K562 (cell line): Measurements from ENCODE around the gene HIP1R. TPM values are rescaled to one million over a fixed set of nuclear protein-coding genes. Genes with fewer than 3 reads are reported as not detected.

Experiments used
- ARID3A ChIP-seq: IDR thresholded peaks from 2 replicates; pipeline ENCODE4 v1.6.1; 2012; ENCODE audit warnings: low read depth, low read length, improper control_type of control experiment, borderline replicate concordance
- DPF2 ChIP-seq: fragments of 450-650 bp; IDR thresholded peaks from 2 replicates; pipeline ENCODE4 v1.6.1; 2016
- ESRRA ChIP-seq: fragments of 450-650 bp; IDR thresholded peaks from 2 replicates; pipeline ENCODE4 v1.6.1; 2014; ENCODE audit warnings: low read depth, mild to moderate bottlenecking, moderate library complexity, borderline replicate concordance
- GABPA ChIP-seq: fragments of 200-800 bp; sonication (Bioruptor generic); conservative IDR thresholded peaks from 2 replicates; pipeline ENCODE4 v1.6.1; 2016; ENCODE audit warnings: low read depth, missing genetic modification characterization, missing compliant biosample characterization
- HDGF ChIP-seq: fragments of 450-650 bp; IDR thresholded peaks from 2 replicates; pipeline ENCODE4 v1.6.1; 2016
- HNRNPH1 ChIP-seq: fragments of 200-400 bp; formaldehyde crosslinking; optimal IDR thresholded peaks from 2 replicates; pipeline ENCODE3; 2017; ENCODE audit warnings: low read depth, mild to moderate bottlenecking, low read length, moderate library complexity
- KDM5B ChIP-seq: fragments of 200-600 bp; sonication (generic); IDR thresholded peaks from 2 replicates; pipeline ENCODE4 v1.6.1; 2012; ENCODE audit warnings: low read depth, mild to moderate bottlenecking, moderate library complexity, low read length, control low read depth, inconsistent platforms; ENCODE audit not compliant: insufficient replicate concordance
- KLF16 ChIP-seq: IDR thresholded peaks from 2 replicates; pipeline ENCODE4 v1.6.1; 2016; ENCODE audit warnings: antibody characterized with exemption
- POLR2A ChIP-seq: fragments of 450-650 bp; conservative IDR thresholded peaks from 2 replicates; pipeline ENCODE4 v1.6.1; 2016
- RBM17 ChIP-seq: fragments of 200-400 bp; formaldehyde crosslinking; IDR thresholded peaks from 2 replicates; pipeline ENCODE4 v1.6.1; 2017; ENCODE audit warnings: low read depth, mild to moderate bottlenecking, low read length, borderline replicate concordance
- RCOR1 ChIP-seq, 2 experiments: IDR thresholded peaks; 2 replicates each; pipeline ENCODE4 v1.6.1; 2012; ENCODE audit warnings: low read depth in 2 of 2, low read length in 2 of 2, borderline replicate concordance in 1 of 2, improper control_type of control experiment in 1 of 2
- RFX7 ChIP-seq: fragments of 250-450 bp; sonication (Bioruptor Pico); IDR thresholded peaks from 2 replicates; pipeline ENCODE4 v1.5.1; 2021; ENCODE audit warnings: mild to moderate bottlenecking
- RNF2 ChIP-seq: sonication (generic); IDR thresholded peaks from 2 replicates; pipeline ENCODE4 v1.6.1; 2016
- SAFB ChIP-seq: fragments of 200-400 bp; formaldehyde crosslinking; IDR thresholded peaks from 2 replicates; pipeline ENCODE4 v1.6.1; 2017; ENCODE audit warnings: low read depth, low read length, borderline replicate concordance
- SAP30 ChIP-seq: fragments of 200-600 bp; sonication (generic); IDR thresholded peaks from 2 replicates; pipeline ENCODE4 v1.6.1; 2012; ENCODE audit warnings: borderline replicate concordance, low read depth, mild to moderate bottlenecking, moderate library complexity, low read length, control low read depth, inconsistent platforms; ENCODE audit not compliant: insufficient read depth, poor library complexity, severe bottlenecking
- SLC30A9 ChIP-seq: fragments of 250-450 bp; sonication (Bioruptor Pico); IDR thresholded peaks from 2 replicates; pipeline ENCODE4 v1.8.0; 2022; ENCODE audit warnings: mild to moderate bottlenecking, moderate library complexity
- SMAD4 ChIP-seq: fragments of 250-450 bp; sonication (Bioruptor Pico); conservative IDR thresholded peaks from 2 replicates; pipeline ENCODE4 v1.8.0; 2021; ENCODE audit warnings: inconsistent platforms, mild to moderate bottlenecking, moderate library complexity
- SREBF2 ChIP-seq: sonication (generic); formaldehyde crosslinking; IDR thresholded peaks from 2 replicates; pipeline ENCODE4 v1.4.0; 2020; ENCODE audit warnings: mild to moderate bottlenecking, missing genetic modification reagents
- SRSF1 ChIP-seq: fragments of 200-400 bp; formaldehyde crosslinking; IDR thresholded peaks from 2 replicates; pipeline ENCODE4 v1.6.1; 2017; ENCODE audit warnings: mild to moderate bottlenecking, low read depth, low read length, moderate library complexity
- TEAD4 ChIP-seq, 2 experiments: sonication (generic) in 1 of 2; formaldehyde crosslinking in 1 of 2; IDR thresholded peaks; 2 replicates each; pipeline versions ENCODE4 v1.6.1 to v1.8.0; 2012 to 2022; ENCODE audit warnings: borderline replicate concordance in 1 of 2, inconsistent platforms in 1 of 2, low read length in 1 of 2, mild to moderate bottlenecking in 1 of 2, missing genetic modification reagents in 1 of 2
- XRCC3 ChIP-seq: fragments of 450-650 bp; IDR thresholded peaks from 2 replicates; pipeline ENCODE4 v1.6.1; 2017; ENCODE audit warnings: mild to moderate bottlenecking, moderate library complexity
- polyA plus RNA-seq, 8 experiments: library from polyadenylated mRNA; depleted of rRNA in 4 of 8; stranded (reverse) in 5 of 8; unstranded in 3 of 8; fragments of >200 nt; fragmentation: Nextera tagmentation in 2 of 8; fragmentation: Illumina TruSeq in 1 of 8; extraction: Ambion mirVana in 2 of 8; extraction: Trizol in 1 of 8; gene quantifications; 2 replicates each; pipeline versions ENCODE4 v1.2.1 to v1.2.3, GENCODE V29; 2011 to 2014; ENCODE audit warnings: inconsistent platforms in 1 of 8, missing spikeins in 1 of 8
- total RNA-seq, 7 experiments: library from RNA; depleted of rRNA in 6 of 7; stranded (reverse); fragments of >200 nt in 6 of 7; fragmentation: Illumina TruSeq in 2 of 7; extraction: Trizol in 2 of 7; gene quantifications; 2 replicates each; pipeline versions ENCODE4 v1.2.1 to v1.2.3, GENCODE V29; 2011 to 2021; ENCODE audit warnings: low replicate concordance in 1 of 7
- TF ChIP-seq, protein P1 (sequence below), 2 experiments: IDR thresholded peaks; 2 replicates each; pipeline ENCODE4 v1.6.1; 2012; ENCODE audit warnings: improper control_type of control experiment in 2 of 2, low read depth in 2 of 2, low read length in 2 of 2, borderline replicate concordance in 1 of 2

The HIP1R gene
- total and polyA plus RNA-seq, 9 of the 15 experiments (the other 6 are each of a cell fraction or from before 2014, with no cell fraction given), result 0.15 to 31.0 (median 14.2) TPM

DNA sequence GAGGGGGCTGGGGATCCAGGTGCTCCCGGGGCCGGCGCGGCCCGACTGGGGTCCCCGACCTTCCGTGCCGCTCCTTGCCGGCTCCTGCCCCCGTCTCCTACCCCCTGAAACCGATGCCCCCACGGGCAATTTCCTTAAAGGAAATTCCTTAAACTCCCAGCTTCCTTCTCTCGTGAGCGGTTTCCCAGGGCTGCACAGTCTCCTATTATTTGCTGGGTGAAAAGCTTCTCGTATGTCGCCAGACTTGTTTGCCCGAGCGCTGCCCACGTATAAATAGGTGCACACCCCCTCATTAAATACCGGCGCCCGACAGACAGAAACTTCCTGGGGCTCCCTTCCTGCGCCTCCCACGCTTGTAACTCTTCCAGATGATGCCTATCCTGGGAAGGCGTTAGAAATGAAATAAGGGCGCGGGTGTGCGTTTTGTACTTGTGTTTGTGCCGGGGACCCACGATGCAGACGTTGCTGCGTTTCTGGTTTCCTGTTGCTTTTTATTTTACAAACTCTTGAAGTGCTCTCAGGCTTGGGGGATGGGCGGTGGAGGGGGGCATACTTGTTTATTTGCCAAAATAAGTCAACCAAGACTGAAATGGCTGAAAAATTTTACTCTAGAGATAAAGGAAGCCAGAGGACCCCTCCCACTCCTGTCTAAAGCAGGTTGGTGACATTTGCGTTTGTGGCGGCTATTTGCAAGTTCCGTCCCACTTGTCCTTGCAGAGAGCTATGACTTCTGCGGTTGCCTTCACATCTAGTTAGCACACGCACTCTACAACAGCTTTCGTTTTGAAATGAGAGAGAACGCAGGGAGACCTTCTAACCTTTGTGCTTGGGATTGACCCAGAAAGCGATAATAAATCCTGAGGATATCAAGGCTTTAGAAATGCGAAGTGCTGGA is 1.0 kb downstream of the HIP1R start (continued):
- TF ChIP-seq RBM17 (no peak), RCOR1 (IDR thresholded peaks at IDR 0.05; ENCODE audit: borderline replicate concordance in 1 of 2, low read depth in 2 of 2, low read length in 2 of 2) (0 out of 4 replicates have a peak, but pooled peaks of 1 of the 2 experiments have one; percentile 2), DPF2 (0 out of 2 replicates have a peak, but pooled peaks have one; percentile 44), POLR2A (no peak), SLC30A9 (CRISPR knock-in tag) (no peak), SMAD4 (CRISPR knock-in tag) (0 out of 2 replicates have a peak, but pooled peaks have one; percentile 13), SRSF1 (no peak), ESRRA (peak; percentile 56), HDGF (no peak), HNRNPH1 (no peak), RNF2 (no peak), SAP30 (peak; percentile 51), GABPA (tag) (peak; percentile 60), ARID3A (no peak), SAFB (no peak), RFX7 (CRISPR knock-in tag) (no peak), SREBF2 (CRISPR knock-in tag) (no peak), KDM5B (no peak), XRCC3 (no peak), KLF16 (no peak), TEAD4 (IDR thresholded peaks at IDR 0.05; ENCODE audit: low read length) (peak; percentile 30; the same call in 1 of the 2 replicates), TEAD4 (CRISPR knock-in tag; IDR thresholded peaks at IDR 0.05; ENCODE audit: borderline replicate concordance) (no peak)
- TF ChIP-seq, protein P1, sequence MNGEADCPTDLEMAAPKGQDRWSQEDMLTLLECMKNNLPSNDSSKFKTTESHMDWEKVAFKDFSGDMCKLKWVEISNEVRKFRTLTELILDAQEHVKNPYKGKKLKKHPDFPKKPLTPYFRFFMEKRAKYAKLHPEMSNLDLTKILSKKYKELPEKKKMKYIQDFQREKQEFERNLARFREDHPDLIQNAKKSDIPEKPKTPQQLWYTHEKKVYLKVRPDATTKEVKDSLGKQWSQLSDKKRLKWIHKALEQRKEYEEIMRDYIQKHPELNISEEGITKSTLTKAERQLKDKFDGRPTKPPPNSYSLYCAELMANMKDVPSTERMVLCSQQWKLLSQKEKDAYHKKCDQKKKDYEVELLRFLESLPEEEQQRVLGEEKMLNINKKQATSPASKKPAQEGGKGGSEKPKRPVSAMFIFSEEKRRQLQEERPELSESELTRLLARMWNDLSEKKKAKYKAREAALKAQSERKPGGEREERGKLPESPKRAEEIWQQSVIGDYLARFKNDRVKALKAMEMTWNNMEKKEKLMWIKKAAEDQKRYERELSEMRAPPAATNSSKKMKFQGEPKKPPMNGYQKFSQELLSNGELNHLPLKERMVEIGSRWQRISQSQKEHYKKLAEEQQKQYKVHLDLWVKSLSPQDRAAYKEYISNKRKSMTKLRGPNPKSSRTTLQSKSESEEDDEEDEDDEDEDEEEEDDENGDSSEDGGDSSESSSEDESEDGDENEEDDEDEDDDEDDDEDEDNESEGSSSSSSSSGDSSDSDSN (IDR thresholded peaks at IDR 0.05; ENCODE audit: borderline replicate concordance in 1 of 2, low read depth in 2 of 2, low read length in 2 of 2), result 0 out of 4 replicates have a peak, but pooled peaks of 1 of the 2 experiments have one; percentile 52
